ENCODE data around the gene PTGIS.

GRCh38 chr20:49538950-49539349 is 29.0 kb downstream of the PTGIS start:
- TF ChIP-seq CTCF (IDR thresholded peaks at IDR 0.05) (no peak), POLR2AphosphoS5 (IDR thresholded peaks at IDR 0.05) (no peak), POLR2A (IDR thresholded peaks at IDR 0.05) (no peak)
